HG03575 (cell line): ENCODE measurements around the gene TNFSF15.
"Not testable (repeated sequence)": the region's sequence is repeated elsewhere in the genome, so short reads cannot be mapped to it uniquely, and the experiment has no call there.

ENCODE experiments used
- ATAC-seq: cut with Tn5 transposase; IDR thresholded peaks from one replicate; pipeline ENCODE4 v1.9.1; 2021; ENCODE audit not compliant: unreplicated experiment, insufficient number of reproducible peaks, low FRiP score; ENCODE audit errors: extremely low read depth

The TNFSF15 gene

DNA sequence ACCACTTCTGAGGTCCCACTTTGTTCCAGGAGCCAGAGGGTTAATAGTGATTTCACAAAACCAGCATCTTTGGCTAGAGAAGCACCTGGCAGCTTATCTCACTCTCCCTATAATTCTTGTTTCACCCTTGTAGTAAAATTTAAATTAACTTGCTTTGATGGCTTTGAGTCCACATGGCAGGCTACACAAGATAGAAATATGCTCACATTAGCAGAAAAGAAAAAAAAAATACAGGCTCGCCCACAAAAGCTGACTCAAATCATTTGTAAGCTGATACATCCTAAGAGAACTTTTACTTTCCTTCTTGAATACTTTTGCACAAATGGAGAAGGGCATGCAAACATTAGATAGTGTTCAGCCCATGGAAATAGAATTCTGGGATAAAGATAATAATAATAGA, 36.2 kb downstream of the TNFSF15 start:
- ATAC-seq, result no peak

DNA sequence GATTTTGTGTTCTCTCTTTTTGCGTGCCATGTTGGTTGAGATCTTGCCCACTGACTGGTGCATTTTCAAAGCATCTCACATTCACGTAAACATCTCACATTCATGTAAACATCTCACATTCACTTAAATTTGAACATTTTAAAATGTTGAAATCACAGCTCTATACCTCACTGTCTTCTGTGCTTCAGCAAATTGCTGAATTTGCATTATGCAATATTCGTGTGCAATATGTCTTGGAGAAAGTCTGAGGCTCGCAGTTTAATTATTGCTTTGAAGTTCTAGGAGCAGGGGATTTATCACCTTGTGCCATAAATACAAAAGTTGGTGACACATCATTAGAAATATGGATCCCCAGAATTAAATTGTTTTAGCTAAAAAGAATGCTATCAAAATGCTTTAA, 42.6 kb downstream of the TNFSF15 start:
- no peak for ATAC-seq

DNA sequence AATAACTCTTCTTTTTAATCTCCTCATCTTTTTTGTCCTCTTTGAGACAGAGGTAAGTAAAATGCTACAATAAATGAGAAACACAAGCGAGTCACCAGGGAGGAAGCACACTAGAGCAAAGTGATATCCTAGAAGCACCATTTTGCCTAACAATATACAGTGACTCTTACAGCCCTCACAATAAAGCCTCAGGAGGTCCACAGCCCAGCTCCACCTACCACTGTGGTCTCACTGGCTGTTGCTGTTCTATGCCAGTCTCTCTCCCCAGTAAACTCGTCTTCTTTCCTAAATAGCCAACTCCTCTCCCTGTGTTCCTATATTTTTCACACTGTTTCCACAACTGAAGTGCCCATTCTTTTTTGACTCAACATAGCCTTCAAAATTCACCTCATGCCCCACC, 44.3 kb downstream of the TNFSF15 start:
- no peak for ATAC-seq

DNA sequence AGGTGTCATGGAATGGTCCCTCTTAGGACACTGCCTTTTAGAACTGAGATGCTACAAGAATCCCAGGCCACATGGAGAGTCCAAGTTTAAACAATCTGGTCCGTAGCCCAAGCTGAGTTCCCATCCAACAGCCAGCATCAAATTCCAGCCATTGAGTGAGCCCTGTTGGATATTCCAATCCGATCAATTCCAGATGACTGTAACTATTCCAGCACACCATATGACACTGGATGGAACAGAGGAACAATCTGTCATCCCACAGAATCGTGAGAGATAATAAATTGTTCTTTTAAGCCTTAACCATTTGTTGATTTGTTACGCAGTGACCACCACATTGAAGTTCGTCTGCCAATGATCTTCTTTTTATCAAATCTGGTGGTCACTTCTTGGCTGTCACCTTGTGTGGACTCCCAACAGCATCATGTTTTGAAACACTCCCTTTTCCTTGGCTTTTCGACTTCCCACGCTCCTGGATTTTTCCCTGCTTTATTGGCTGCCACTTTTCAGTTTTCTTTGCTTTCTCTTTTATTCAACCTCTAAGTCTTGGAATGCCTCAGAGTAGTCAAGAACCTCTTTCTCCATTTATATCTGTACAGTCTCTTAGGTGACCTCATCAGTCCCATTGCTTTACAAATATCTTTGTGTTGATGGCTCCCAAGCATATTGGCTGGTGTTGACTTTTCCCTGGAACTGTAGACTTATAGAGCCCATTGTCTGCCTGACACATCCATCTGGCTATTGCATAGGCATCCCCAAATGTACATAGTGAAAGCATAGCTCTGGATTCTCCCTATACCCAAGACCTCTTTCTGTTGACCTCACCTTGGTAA, 46.1 kb downstream of the TNFSF15 start:
- ATAC-seq, result no peak

DNA sequence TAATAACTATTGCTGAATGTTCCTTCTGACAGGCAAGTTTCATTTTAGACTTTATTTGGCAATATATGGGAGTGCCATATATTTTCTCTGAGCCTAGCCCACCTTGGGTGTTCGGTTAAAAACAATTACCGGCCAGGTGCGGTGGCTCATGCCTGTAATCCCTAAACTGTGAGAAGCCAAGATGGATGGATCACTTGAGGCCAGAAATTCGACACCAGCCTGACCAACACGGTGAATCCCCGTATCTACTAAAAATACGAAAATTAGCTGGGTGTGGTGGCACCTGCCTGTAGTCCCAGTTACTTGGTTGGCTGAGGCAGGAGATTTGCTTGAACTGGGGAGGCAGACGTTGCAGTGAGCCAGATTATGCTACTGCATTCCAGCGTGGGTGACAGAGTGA, 47.9 kb downstream of the TNFSF15 start:
- no peak for ATAC-seq

DNA sequence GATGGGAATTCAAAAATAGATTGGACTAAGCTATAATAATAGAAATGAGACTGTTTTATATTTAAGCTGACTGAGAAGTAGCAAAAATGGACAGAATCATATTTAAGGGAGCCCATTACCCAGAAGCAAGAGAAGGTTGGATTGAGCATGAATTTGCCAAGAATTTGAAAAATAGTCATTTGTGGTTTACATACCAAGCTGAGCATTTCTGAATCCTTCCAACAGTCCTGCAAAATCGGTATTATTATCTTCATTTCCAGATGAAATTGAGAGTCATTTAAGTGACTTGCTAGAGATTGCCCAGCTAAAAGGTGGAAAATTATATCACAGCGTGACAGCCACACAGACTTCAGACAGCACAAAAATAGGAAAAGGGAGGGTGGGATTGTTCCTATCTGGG, 48.4 kb downstream of the TNFSF15 start:
- ATAC-seq, result no peak

DNA sequence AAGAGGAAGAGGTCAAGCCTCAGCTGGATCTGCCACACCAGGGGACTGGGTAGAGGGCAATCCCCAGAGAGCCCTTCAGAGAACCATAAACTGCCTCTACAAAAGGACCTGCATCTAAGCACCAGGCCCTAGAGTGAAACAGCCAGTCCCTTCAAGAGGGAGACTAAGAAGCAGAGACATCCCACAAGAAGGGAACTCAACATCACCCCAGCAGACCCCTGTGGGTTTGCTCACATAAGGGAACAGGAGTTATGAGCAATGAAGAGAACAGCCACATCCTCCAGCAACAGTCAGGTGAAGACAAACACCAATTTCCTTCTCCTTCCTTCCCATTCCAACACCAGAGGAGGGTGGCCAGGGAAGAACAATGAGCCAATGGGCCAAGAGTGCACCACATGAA, 48.9 kb downstream of the TNFSF15 start:
- ATAC-seq, result no peak

DNA sequence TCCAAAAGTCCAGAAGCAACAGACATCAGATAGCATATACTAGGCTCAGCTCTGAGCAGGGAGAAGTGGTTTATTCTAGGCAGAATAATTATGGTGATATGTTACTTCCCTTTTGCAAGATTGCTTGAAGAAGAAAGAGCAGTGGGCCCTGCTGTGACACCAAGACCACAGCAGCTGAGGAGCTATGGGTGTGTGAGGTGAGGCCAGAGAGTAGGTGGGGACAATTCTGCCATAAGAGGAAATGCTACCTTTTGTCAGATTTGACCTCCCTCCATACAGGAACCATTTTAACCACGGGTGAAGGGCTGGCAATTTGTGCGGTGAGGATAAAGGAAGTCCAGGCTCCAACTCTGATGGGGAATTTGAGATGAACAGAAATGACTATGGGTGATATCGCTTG, 51.3 kb downstream of the TNFSF15 start:
- ATAC-seq, result no peak

DNA sequence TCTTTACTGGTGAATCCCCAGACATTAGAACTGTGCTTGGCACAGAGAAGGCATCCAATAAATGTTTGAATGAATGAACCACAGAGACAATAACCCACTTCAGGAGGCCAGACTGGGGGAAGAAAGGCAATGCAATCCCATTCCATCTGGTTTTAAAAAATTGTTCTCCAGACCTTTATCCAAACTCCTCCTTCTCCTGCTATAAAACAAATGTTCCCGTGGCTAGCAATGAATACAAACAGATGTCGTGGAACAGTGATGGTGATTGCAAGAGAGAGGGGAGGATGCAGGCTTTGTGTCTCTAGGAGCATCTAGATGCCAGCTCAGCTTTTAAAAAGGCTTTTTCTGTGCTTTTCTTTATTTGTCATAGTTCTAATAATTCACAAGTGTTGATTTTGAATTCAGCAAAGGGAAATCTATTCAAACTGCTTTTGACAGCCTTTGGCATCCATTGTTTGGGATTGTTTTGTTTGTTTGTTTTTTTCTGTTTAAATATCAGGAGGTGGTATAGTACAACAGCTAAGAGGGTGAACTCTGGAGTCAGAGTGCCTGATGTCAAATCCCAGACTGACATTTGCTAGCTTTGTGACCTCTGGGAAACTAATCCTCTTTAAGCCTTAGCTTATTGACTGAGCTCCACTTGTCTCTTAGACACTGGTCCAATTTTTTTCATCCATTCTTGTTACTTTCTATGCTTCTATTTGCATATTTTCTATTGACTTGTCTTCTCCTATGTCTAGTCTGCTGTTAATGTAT, 59.1 kb downstream of the TNFSF15 start:
- no peak for ATAC-seq

DNA sequence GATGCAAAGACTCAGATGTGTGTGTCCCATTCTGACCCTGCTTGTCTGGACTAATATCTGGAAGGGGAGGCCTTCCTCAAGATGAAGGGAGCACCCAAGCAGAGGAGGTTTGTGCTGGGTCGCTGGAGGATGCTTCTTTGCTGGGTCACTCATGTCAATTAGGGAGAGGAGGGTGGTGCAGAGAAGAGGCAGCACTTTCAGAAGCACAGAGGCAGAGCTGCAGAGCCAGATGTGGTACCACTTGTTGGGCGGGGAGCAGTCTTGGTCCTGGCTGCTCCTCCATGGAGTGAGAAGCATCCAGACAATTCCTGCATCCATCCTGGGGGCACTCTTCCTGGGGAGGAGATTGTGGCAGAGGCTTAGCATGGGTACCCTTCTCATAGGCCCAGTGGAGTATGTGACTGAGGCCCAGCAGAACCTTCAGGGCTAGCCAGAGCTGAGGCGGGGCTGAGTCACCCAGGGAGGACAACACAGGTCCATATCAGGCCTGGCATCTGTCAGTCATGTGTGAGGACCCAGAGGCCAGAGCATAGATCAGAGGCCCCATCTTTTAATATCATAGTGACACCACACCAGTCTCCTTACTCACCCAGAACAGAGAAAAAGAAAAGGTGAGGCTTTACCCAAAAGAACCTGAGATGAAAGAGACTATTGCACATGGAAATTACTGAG, 59.8 kb downstream of the TNFSF15 start:
- no peak for ATAC-seq

DNA sequence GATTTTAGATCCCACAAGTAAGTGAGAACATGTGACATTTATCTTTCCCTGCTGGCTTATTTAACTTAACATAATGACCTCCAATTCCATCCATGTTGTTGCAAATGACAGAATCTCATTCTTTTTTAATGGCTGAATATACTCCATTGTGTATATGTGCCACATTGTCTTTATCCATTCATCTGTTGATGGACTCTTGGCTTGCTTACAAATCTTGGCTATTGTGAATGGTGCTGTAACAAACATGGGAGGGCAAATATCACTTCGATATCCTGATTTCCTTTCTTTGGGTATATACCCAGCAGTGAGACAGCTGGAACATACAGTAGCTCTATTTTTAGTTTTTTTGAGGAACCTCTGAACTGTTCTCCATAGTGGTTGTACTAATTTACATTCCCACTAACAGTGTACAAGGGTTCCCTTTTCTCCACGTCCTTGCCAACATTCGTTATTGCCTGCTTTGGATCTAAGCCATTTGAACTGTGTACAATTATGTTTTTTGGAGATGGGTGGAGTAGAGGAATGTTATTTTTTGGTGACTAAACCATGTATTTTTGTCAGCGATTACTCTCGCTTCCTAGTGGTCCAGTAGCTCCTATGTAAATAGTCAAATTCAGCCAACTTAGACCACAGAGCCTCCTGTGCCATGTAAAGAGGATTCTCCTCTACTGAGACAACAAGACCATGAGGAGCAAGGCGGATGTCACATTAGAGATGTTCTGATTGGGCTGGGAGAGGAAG, 60.6 kb downstream of the TNFSF15 start:
- ATAC-seq, result no peak

DNA sequence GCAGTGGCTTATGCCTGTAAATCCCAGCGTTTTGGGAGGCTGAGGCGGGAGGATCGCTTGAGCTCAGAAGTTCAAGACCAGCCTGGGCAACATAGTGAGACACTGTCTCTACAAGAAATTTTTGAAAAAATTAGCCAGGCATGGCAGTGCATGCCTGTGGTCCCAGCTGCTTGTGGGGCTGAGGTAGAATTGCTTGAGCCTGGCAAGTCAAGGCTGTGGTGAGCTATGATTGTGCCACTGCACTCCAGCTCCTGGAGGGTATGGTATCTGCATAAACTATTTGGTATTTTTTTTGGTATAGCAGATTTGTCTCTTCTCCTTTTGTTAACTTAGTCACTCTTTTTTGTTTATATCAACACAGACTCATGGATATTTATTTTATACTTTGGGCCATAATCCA, 62.4 kb downstream of the TNFSF15 start:
- no peak for ATAC-seq

DNA sequence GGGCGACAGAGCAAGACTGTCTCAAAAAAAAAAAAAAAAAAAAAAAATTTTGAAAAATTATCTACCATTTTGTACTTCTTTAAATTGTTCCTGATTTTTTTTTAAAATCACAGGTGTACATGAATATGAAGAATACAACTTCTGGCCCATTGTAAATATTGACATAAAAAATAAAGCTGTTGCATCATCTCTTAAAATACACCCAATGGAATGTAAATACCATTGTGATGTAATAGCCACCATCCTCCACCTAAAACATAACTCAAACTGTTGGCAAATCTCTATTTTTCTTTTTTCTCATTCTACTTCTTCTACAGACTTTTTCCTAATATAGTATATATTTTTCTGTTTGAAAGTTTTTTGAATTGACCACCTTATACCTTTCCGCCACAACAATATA, 62.9 kb downstream of the TNFSF15 start:
- ATAC-seq, result no peak

DNA sequence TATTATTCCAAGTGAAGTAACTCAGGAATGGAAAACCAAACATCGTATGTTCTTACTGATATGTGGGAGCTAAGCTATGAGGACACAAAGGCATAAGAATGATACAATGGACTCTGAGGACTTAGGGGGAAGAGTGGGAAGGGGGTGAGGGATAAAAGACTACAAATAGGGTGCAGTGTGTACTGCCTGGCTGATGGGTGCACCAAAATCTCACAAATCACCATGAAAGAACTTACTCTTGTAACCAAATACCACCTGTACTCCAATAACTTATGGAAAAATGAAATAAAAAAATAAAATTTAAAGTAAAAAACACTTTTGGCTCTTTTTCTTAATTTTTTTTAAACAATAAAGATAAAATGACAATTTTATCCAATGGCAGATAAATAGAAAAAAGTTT, 64.3 kb downstream of the TNFSF15 start:
- ATAC-seq, result not testable (repeated sequence)

DNA sequence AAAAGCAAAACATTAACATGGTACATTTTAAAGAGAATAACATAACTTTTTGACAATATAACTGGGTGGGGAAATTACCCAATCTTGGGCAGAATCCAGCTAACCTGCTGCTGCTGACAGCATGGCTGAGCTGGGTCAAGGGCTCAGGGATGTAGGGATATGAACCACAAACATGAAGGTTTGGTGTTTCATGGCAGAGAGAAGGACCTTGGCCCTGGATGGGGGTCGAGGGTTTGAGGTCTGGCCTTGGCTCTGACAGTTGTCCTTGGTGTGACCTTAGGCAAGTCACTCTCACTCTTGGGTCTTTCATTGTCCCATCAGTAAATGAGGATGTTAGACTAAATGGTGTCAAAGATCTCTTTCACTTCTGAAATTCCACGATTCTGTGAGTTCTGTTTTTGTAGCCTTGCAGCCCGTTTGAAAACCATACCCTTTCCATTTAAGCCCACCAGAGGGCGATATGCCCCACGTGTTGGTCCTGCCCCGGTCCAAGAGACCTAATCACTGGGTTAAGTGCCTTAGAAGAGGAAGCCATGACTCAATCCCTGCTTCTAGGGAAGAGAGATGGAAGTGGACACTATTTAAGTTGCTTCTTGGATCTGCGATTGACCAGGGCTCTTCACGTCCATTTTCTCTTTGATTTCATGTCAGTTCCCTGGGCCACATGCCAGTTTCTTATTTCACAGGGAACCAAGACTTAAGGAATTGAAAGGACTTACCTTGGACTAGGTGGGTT, 67.1 kb downstream of the TNFSF15 start:
- ATAC-seq, result no peak

DNA sequence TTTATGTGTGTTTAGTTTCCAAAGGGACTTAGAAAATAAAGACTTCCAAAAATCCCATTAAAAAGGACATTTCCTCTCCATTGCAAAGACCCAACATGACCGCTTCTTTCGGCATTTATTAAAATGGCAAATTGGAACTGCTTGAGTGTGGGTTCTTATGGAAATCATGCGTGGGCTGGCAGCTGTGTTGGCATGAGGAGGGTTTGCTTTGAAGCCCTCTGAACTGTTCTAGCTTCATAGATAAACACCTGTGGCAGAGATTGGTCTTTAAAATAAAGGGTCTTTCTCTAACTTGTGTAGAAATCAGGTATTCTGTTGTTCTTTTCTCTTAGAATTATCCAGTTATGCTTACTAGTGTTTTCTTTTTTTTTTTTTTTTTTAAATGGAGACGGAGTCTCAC, 68.0 kb downstream of the TNFSF15 start:
- no peak for ATAC-seq

DNA sequence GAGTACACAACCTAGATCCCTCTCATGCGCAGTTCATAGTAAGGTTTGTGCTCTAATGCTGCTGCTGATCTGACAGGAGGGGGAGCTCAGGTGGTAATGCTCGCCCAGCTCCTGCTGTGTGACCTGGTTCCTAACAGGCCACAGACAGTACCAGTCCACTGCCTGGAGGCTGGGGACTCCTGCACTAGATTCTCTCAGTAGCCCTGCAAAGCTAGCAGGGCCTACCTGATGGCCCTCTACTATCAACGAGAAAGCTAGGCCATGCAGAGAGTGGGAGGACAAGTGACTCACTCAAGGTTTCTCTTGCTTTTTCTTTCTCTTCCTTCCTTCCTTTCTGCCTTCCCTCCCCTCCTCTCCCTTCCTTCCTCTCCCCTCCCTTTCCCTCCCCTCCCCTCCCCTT, 68.7 kb downstream of the TNFSF15 start:
- no peak for ATAC-seq

DNA sequence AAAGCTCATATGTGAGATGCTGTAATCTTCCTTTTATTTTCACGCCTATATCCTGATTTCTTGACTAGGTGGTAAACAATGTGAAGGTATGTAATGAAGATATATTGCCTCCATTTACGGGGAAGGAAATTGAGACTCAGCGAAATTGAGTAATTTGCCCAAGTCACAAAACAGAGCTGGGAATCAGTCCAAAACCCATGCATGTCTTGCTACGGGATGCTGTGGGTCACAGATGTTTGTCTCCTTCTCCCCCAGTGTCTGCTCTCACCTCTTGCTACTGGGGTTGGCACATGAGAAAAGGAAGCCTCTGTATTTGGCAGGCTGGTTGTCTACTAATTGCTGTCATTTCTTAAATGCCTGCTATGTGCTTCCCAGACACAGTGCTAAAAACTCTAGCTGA, 70.1 kb downstream of the TNFSF15 start:
- no peak for ATAC-seq

DNA sequence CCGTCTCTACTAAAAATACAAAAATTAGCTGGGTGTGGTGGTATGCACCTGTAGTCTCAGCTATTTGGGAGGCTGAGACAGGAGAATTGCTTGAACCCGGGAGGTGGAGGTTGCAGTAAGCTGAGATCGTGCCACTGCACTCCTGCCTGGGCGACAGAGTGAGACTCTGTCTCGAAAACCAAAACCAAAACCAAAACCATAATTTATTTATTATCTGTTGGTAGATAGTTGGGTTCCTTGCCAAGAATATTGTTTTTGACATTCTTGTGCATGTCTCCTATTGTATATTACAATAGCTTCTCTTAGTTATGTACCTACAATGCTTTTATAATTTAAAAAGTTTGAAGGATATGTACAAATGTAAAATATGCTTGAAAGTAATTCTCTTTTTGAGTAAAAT, 70.7 kb downstream of the TNFSF15 start:
- ATAC-seq, result not testable (repeated sequence)
